Measurements from ENCODE around the gene PNPT1. TPM values are rescaled to one million over a fixed set of nuclear protein-coding genes. Genes with fewer than 3 reads are reported as not detected.

The PNPT1 gene
- total and polyA plus RNA-seq, 2 of the 8 experiments (the other 6 are each of a cell fraction or from before 2014, with no cell fraction given) = 8.3 to 40.2 TPM

DNA sequence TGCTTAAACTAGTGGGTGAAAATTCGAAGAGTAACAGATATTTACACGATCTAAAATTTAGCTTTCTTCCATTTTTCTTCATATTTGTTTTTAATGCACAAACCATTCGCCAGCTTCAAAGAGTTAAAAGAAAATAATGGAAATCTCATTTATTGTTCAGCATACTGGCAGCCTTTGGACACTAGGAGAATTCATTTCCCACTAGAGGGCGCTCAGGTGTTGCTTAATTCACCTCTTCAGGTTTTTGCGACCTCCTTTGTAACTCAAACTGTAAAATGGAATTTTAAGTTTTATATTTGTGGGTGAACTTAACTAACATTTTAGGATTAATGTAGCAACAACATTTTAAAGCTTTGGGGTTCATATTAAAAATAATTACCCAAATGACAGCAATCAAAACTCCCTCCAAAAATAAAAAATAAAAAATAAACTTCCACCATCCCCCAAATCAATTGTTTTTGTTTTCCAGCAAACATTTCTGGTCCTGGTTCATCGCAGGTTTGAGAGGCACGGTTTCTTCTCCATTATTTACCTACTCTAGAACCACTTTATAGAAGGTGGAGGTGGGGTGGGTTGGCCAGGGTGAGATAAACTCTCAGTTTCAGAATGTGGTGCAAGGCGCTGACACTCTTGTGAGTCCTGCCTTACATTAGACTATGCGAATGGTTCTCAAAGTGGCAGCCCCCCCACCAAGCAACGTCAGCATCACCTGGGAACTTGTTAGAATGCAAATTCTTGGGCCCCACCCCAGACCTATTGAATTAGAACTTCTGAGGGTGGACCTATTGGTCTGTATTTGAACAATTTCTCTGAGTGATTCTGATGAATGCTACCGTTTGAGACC lies 24.7 kb upstream of the PNPT1 start:
- H3K4me1 ChIP-seq (replicated peaks in 1 of 4; ENCODE audit: control insufficient read depth in 3 of 4, insufficient read depth in 4 of 4, low read length in 3 of 4) = peaks cover 0 to 12% (median 4%) of the 10 kb centered on the region in 4 experiments; a peak in 4 of 7 replicates
- no peaks in the 10 kb centered on the region for H4K20me1 ChIP-seq (replicated peaks in 1 of 2; ENCODE audit: control insufficient read depth in 1 of 2, insufficient read depth in 2 of 2, low read length in 2 of 2)
- H3K23me2 ChIP-seq (ENCODE audit: low read depth, low read length) = no peaks in the 10 kb centered on the region
- POLR2A ChIA-PET (ENCODE audit: partially characterized antibody) = interaction anchor here (1.8 kb wide), 1 partner anchor 119 kb away, joined by 4 read pairs; no protein-coding TSS in a partner anchor
- H3K9ac ChIP-seq (replicated peaks in 1 of 4; ENCODE audit: extremely low read depth in 1 of 4, low read depth in 3 of 4, low read length in 3 of 4) = no peak overlapping the region
- H3K79me1 ChIP-seq (ENCODE audit: low read depth, low read length) = no peaks in the 10 kb centered on the region
- DNase-seq (ENCODE audit: low read depth in 1 of 2, low spot score in 2 of 2) = peak; percentile 5 to 61
- no peak overlapping the region for H2BK5ac ChIP-seq (ENCODE audit: low read depth, low read length)
- WGBS, 2 experiments (ENCODE audit: extremely low coverage in 1 of 2, insufficient coverage in 1 of 2, insufficient read length in 1 of 2, insufficient replicate concordance in 2 of 2, low coverage in 1 of 2, low lambda C conversion rate in 2 of 2, missing lambda C conversion rate in 1 of 2) = 34% methylated on average over 11 of the region's 11 CpGs; no CpG with 5 or more reads in 1 of the 2 experiments
- no peak overlapping the region for H2BK20ac ChIP-seq (ENCODE audit: low read length)
- H3K4ac ChIP-seq (replicated peaks; ENCODE audit: insufficient read length, low read depth, low read length) = no peak overlapping the region
- no peak overlapping the region for H3K27ac ChIP-seq (ENCODE audit: low read depth, low read length)
- peak; percentile 63 for FAIRE-seq
- H3K79me2 ChIP-seq (ENCODE audit: control insufficient read depth in 1 of 2, insufficient read depth in 2 of 2, low read length in 2 of 2) = no peaks in the 10 kb centered on the region
- H3K56ac ChIP-seq (replicated peaks; ENCODE audit: insufficient read length, low read depth, low read length) = no peak overlapping the region
- CTCF ChIA-PET (ENCODE audit: partially characterized antibody) = interaction anchor here (0.7 to 6.8 kb wide), 41 partner anchors 8 to 403 kb away, joined by 3 to 113 read pairs (median 4); no protein-coding TSS in a partner anchor
- H3K14ac ChIP-seq (ENCODE audit: insufficient read length) = no peak overlapping the region
- H2BK120ac ChIP-seq (replicated peaks; ENCODE audit: low read depth, low read length) = no peak overlapping the region
- peak overlapping the region; percentile 9 to 26; a peak in 1 of 4 replicates for H3K4me2 ChIP-seq (ENCODE audit: insufficient read depth in 1 of 2, low read depth in 2 of 2, low read length in 2 of 2)
- H2BK12ac ChIP-seq (ENCODE audit: low read depth, low read length) = no peak overlapping the region
- no peak overlapping the region for H4K91ac ChIP-seq (replicated peaks; ENCODE audit: insufficient read length, low read length)
- H2AK5ac ChIP-seq (ENCODE audit: low read depth, low read length) = no peak overlapping the region
- H3K23ac ChIP-seq (ENCODE audit: insufficient read length) = no peak overlapping the region
- no peak overlapping the region for H3K4me3 ChIP-seq (ENCODE audit: extremely low read depth in 1 of 4, insufficient read depth in 2 of 4, low read depth in 3 of 4, low read length in 4 of 4)
- H3K18ac ChIP-seq (ENCODE audit: extremely low read depth, low read length) = no peak overlapping the region
- no peak overlapping the region for H4K5ac ChIP-seq (ENCODE audit: insufficient read length, low read depth, low read length)
- no peaks in the 10 kb centered on the region for H3K9me3 ChIP-seq (ENCODE audit: insufficient read depth in 2 of 2, low read depth in 1 of 2, low read length in 1 of 2)
- no peak overlapping the region for H4K8ac ChIP-seq (ENCODE audit: extremely low read depth, insufficient read depth, low read length)
- H2AFZ ChIP-seq (ENCODE audit: low read length) = peak overlapping the region; percentile 66
- H2BK15ac ChIP-seq (ENCODE audit: low read length) = no peak overlapping the region
- no peaks in the 10 kb centered on the region for H3K36me3 ChIP-seq (ENCODE audit: control insufficient read depth in 2 of 4, insufficient read depth in 4 of 4, low read length in 3 of 4)
- no peaks in the 10 kb centered on the region for H3K27me3 ChIP-seq (replicated peaks in 1 of 4; ENCODE audit: control insufficient read depth in 3 of 4, extremely low read depth in 1 of 4, insufficient read depth in 3 of 4, low read length in 3 of 4)
- no peak for TF ChIP-seq TEAD4 (IDR thresholded peaks at IDR 0.05; ENCODE audit: low read depth, low read length)
- TF ChIP-seq RAD21 (IDR thresholded peaks at IDR 0.05 in 1 of 2, conservative IDR thresholded peaks at IDR 0.05 in 1 of 2; ENCODE audit: low read depth in 2 of 2, low read length in 2 of 2) = peak; percentile 89 to 90
- peak; percentile 54; the same call in 1 of the 2 replicates for TF ChIP-seq CEBPB (IDR thresholded peaks at IDR 0.05; ENCODE audit: low read depth, low read length)
- TF ChIP-seq, protein P1, sequence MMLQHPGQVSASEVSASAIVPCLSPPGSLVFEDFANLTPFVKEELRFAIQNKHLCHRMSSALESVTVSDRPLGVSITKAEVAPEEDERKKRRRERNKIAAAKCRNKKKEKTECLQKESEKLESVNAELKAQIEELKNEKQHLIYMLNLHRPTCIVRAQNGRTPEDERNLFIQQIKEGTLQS (IDR thresholded peaks at IDR 0.05; ENCODE audit: insufficient read depth, low read depth, low read length) = no peak
- TF ChIP-seq, protein P2, sequence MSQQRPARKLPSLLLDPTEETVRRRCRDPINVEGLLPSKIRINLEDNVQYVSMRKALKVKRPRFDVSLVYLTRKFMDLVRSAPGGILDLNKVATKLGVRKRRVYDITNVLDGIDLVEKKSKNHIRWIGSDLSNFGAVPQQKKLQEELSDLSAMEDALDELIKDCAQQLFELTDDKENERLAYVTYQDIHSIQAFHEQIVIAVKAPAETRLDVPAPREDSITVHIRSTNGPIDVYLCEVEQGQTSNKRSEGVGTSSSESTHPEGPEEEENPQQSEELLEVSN (IDR thresholded peaks at IDR 0.05) = no peak
- TF ChIP-seq, protein P3, sequence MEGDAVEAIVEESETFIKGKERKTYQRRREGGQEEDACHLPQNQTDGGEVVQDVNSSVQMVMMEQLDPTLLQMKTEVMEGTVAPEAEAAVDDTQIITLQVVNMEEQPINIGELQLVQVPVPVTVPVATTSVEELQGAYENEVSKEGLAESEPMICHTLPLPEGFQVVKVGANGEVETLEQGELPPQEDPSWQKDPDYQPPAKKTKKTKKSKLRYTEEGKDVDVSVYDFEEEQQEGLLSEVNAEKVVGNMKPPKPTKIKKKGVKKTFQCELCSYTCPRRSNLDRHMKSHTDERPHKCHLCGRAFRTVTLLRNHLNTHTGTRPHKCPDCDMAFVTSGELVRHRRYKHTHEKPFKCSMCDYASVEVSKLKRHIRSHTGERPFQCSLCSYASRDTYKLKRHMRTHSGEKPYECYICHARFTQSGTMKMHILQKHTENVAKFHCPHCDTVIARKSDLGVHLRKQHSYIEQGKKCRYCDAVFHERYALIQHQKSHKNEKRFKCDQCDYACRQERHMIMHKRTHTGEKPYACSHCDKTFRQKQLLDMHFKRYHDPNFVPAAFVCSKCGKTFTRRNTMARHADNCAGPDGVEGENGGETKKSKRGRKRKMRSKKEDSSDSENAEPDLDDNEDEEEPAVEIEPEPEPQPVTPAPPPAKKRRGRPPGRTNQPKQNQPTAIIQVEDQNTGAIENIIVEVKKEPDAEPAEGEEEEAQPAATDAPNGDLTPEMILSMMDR (IDR thresholded peaks at IDR 0.05; ENCODE audit: control extremely low read depth in 1 of 3, insufficient read depth in 1 of 3, low read depth in 1 of 3, low read length in 3 of 3) = peak in 2 of 3 experiments; percentile 67 to 74; a peak in 3 of 4 replicates
- TF ChIP-seq TAF7 (optimal IDR thresholded peaks at IDR 0.05; ENCODE audit: borderline replicate concordance, low read depth, low read length) = peak; percentile 68
